IMR-90 (cell line): ENCODE data around the gene ELOVL1. TPM values are rescaled to one million over a fixed set of nuclear protein-coding genes. Genes with fewer than 3 reads are reported as not detected.
A peak's percentile ranks its signal among the peaks of the same experiment; 100 is the strongest.

ENCODE experiments used
- ATAC-seq: fragments of 200-7000 bp; cut with Tn5 transposase; 2 replicates; pipeline ENCODE4 v1.9.1; 2020; ENCODE audit warnings: low read depth, mild to moderate bottlenecking, moderate library complexity
- BruUV-seq: library from RNA; stranded (reverse); fragments of 400-500 nt; replicated peaks from 2 replicates; lab custom pipeline; 2021; lab: Mats Ljungman, UMichigan
- CTCF ChIA-PET: fragments of 300-600 bp; formaldehyde crosslinking; extraction: SDS; loops from one replicate; lab custom pipeline; 2021; ENCODE audit warnings: antibody characterized with exemption; lab: Yijun Ruan, JAX
- POLR2A ChIA-PET: fragments of 300-600 bp; sonication (Branson Sonifier 250); formaldehyde crosslinking; loops from one replicate; lab custom pipeline; 2022; ENCODE audit warnings: antibody characterized with exemption; ENCODE audit not compliant: unreplicated experiment; lab: Charles Lee
- DNase-seq: peaks from one replicate; pipeline ENCODE4 v3.0.0; 2013
- H2AFZ ChIP-seq: replicated peaks from 2 replicates; pipeline ENCODE3; 2013; ENCODE audit warnings: low read length, mild to moderate bottlenecking; ENCODE audit not compliant: poor library complexity
- H2AK5ac ChIP-seq: 2 replicates; pipeline ENCODE4 v1.6.1; 2013; ENCODE audit warnings: low read depth, low read length, inconsistent platforms
- H2AK9ac ChIP-seq: replicated peaks from 2 replicates; pipeline ENCODE3; 2013; ENCODE audit warnings: mild to moderate bottlenecking, low read depth, low read length, moderate library complexity; ENCODE audit not compliant: poor library complexity
- H2BK120ac ChIP-seq: 2 replicates; pipeline ENCODE4 v1.6.1; 2013; ENCODE audit warnings: low read depth, low read length, inconsistent platforms
- H2BK15ac ChIP-seq: 3 replicates; pipeline ENCODE4 v1.6.1; 2013; ENCODE audit warnings: low read depth, low read length, inconsistent platforms
- H2BK20ac ChIP-seq: 2 replicates; pipeline ENCODE4 v1.6.1; 2013; ENCODE audit warnings: low read depth, mild to moderate bottlenecking, inconsistent platforms, low read length, moderate library complexity
- H2BK5ac ChIP-seq: 2 replicates; pipeline ENCODE4 v1.6.1; 2013; ENCODE audit warnings: mild to moderate bottlenecking, low read depth, low read length, inconsistent platforms; ENCODE audit not compliant: poor library complexity, severe bottlenecking
- H3K14ac ChIP-seq: replicated peaks from 2 replicates; pipeline ENCODE4 v1.6.1; 2013; ENCODE audit warnings: low read depth, low read length, inconsistent platforms
- H3K18ac ChIP-seq: 2 replicates; pipeline ENCODE4 v1.6.1; 2013; ENCODE audit warnings: low read depth, low read length, control low read depth
- H3K23ac ChIP-seq: 2 replicates; pipeline ENCODE4 v1.6.1; 2013; ENCODE audit warnings: low read depth, low read length, inconsistent platforms
- H3K27ac ChIP-seq: 2 replicates; pipeline ENCODE4 v1.5.1; 2013; ENCODE audit warnings: mild to moderate bottlenecking, control low read depth, low read length; ENCODE audit not compliant: insufficient read depth
- H3K27me3 ChIP-seq: 2 replicates; pipeline ENCODE4 v1.6.1; 2013; ENCODE audit warnings: low read length; ENCODE audit not compliant: control insufficient read depth, insufficient read depth
- H3K36me3 ChIP-seq: 2 replicates; pipeline ENCODE4 v1.6.1; 2013; ENCODE audit warnings: low read length, mixed read lengths; ENCODE audit not compliant: control insufficient read depth, insufficient read depth
- H3K4ac ChIP-seq: 2 replicates; pipeline ENCODE4 v1.6.1; 2013; ENCODE audit warnings: low read depth, low read length, inconsistent platforms
- H3K4me1 ChIP-seq: 2 replicates; pipeline ENCODE4 v1.6.1; 2013; ENCODE audit warnings: low read length, mixed read lengths; ENCODE audit not compliant: control insufficient read depth, insufficient read depth
- H3K4me2 ChIP-seq: 2 replicates; pipeline ENCODE4 v1.6.1; 2013; ENCODE audit warnings: low read depth, mild to moderate bottlenecking, control low read depth, low read length, moderate library complexity
- H3K4me3 ChIP-seq: 2 replicates; pipeline ENCODE4 v1.5.1; 2013; ENCODE audit warnings: low read depth, mild to moderate bottlenecking, control low read depth, low read length, moderate library complexity; ENCODE audit not compliant: insufficient read depth
- H3K56ac ChIP-seq: 2 replicates; pipeline ENCODE4 v1.6.1; 2013; ENCODE audit warnings: low read length, inconsistent platforms; ENCODE audit not compliant: insufficient read depth; ENCODE audit errors: extremely low read depth
- H3K79me1 ChIP-seq, 2 experiments: 2 replicates each; pipeline ENCODE4 v1.6.1; 2013; ENCODE audit warnings: low read length in 2 of 2, inconsistent platforms in 1 of 2, low read depth in 1 of 2
- H3K9ac ChIP-seq: 2 replicates; pipeline ENCODE4 v1.6.1; 2013; ENCODE audit warnings: low read depth, low read length, control low read depth
- H3K9me1 ChIP-seq: 2 replicates; pipeline ENCODE4 v1.6.1; 2013; ENCODE audit warnings: low read length, inconsistent platforms; ENCODE audit not compliant: insufficient read depth
- H3K9me3 ChIP-seq: 2 replicates; pipeline ENCODE4 v1.6.1; 2013; ENCODE audit warnings: low read length; ENCODE audit not compliant: control insufficient read depth, insufficient read depth
- H4K20me1 ChIP-seq: 2 replicates; pipeline ENCODE4 v1.6.1; 2013; ENCODE audit warnings: low read length, inconsistent platforms; ENCODE audit not compliant: insufficient read depth
- H4K5ac ChIP-seq: 2 replicates; pipeline ENCODE4 v1.6.1; 2013; ENCODE audit warnings: mild to moderate bottlenecking, low read depth, low read length, control low read depth
- H4K8ac ChIP-seq, 2 experiments: 2 replicates each; pipeline ENCODE4 v1.6.1; 2013; ENCODE audit warnings: low read depth in 2 of 2, low read length in 2 of 2, control low read depth in 1 of 2, inconsistent platforms in 1 of 2
- H4K91ac ChIP-seq: 2 replicates; pipeline ENCODE4 v1.6.1; 2013; ENCODE audit warnings: low read depth, low read length, inconsistent platforms; ENCODE audit not compliant: insufficient read depth
- FOS ChIP-seq: fragments of 150-350 bp; IDR thresholded peaks from 2 replicates; pipeline ENCODE4 v1.6.1; 2016; ENCODE audit warnings: low read depth, low read length
- WGBS, 2 experiments: methylation state at CpG; one replicate each; pipeline versions ENCODE4 v1.1.5 to v1.1.7; 2013; ENCODE audit warnings: missing lambda C conversion rate in 2 of 2; ENCODE audit not compliant: insufficient read length in 1 of 2; ENCODE audit errors: extremely low coverage in 2 of 2; 5-methylcytosine and 5-hydroxymethylcytosine counted together
- dilution Hi-C: fragments of 300-500 bp; cut with HindIII; formaldehyde crosslinking; loops from one replicate; pipeline ENCODE4 v1.14.3; 2018; ENCODE audit warnings: low sequenced_read_pairs; ENCODE audit not compliant: unreplicated experiment
- in situ Hi-C: fragments of 300-500 bp; cut with MboI; formaldehyde crosslinking; loops from 3 replicates; pipeline ENCODE4 v1.14.3; 2019; ENCODE audit warnings: low sequenced_read_pairs, inconsistent platforms, mixed read lengths
- intact Hi-C: fragments of 100-400 bp; cut with micrococcal nuclease; formaldehyde crosslinking; loops from 2 replicates; pipeline ENCODE4 v1.10.0; 2022
- polyA plus RNA-seq, 3 experiments: library from polyadenylated mRNA; depleted of rRNA; stranded (reverse); fragments of >200 nt; gene quantifications; 2 replicates each; pipeline ENCODE4 v1.2.3, GENCODE V29; 2012; ENCODE audit warnings: low replicate concordance in 1 of 3
- total RNA-seq: library from RNA; depleted of rRNA; stranded (reverse); fragments of >200 nt; gene quantifications from 2 replicates; pipeline ENCODE4 v1.2.3, GENCODE V29; 2012

Gene ELOVL1
- total and polyA plus RNA-seq, 2 of the 4 experiments (the other 2 are of a cell fraction), result 88.9 to 211 TPM

GRCh38 chr1:43357251-43357650 lies 10.6 kb downstream of the ELOVL1 start:
- peak; percentile 70 for DNase-seq
- Histone ChIP-seq H2AFZ (no peak overlapping the region), H4K5ac (no peak overlapping the region), H2BK5ac (peak overlapping the region; percentile 65), H3K56ac (no peak overlapping the region), H4K20me1 (peaks cover 10% of the 10 kb centered on the region; the same call in 1 of the 2 replicates), H2BK120ac (peak overlapping the region; percentile 33), H4K8ac (peak overlapping the region in 1 of 2 experiments; percentile 16; a peak in 1 of 4 replicates), H3K36me3 (peaks cover 17% of the 10 kb centered on the region), H4K91ac (no peak overlapping the region), H3K23ac (no peak overlapping the region), H2BK15ac (0 out of 3 replicates have a peak overlapping the region, but pooled peaks have one; percentile 41), H3K4me1 (peaks cover 9% of the 10 kb centered on the region; the same call in 1 of the 2 replicates), H3K79me1 (peaks cover 3 to 29% of the 10 kb centered on the region in 2 experiments; a peak in 3 of 4 replicates), H3K4me3 (no peak overlapping the region), H2AK9ac (no peak overlapping the region), H3K9me1 (peaks cover 9% of the 10 kb centered on the region; the same call in 1 of the 2 replicates), H2AK5ac (no peak overlapping the region; the same call in 1 of the 2 replicates), H3K9me3 (no peaks in the 10 kb centered on the region), H3K27ac (no peak overlapping the region), H3K9ac (no peak overlapping the region), H2BK20ac (peak overlapping the region; percentile 69; the same call in 1 of the 2 replicates), H3K18ac (no peak overlapping the region; the same call in 1 of the 2 replicates), H3K14ac (no peak overlapping the region), H3K27me3 (no peaks in the 10 kb centered on the region), H3K4me2 (peak overlapping the region; percentile 33; the same call in 1 of the 2 replicates), H3K4ac (peak overlapping the region; percentile 40; the same call in 1 of the 2 replicates)
- no TSS peak for BruUV-seq
- in situ Hi-C loops, result loop anchor here (10.0 kb wide), 1 partner anchor 122 kb away; no protein-coding TSS in a partner anchor
- no peak for ATAC-seq
- dilution Hi-C loops, result no loop called here
- intact Hi-C loops, result no loop called here
- CTCF ChIA-PET, result interaction anchor here (0.7 kb wide), 1 partner anchor 9 kb away, joined by 3 read pairs; no protein-coding TSS in a partner anchor
- TF ChIP-seq FOS, result no peak
- no CpG with 5 or more reads among the region's 4 CpGs for WGBS, 2 experiments
- POLR2A ChIA-PET, result interaction anchor here (1.0 kb wide), 1 partner anchor 11 kb away, joined by 4 read pairs; no protein-coding TSS in a partner anchor
